OCI-M2 (cell line): ENCODE results near the gene MTTP.
"Not testable (repeated sequence)": the region's sequence is repeated elsewhere in the genome, so short reads cannot be mapped to it uniquely, and the experiment has no call there.

Source experiments
- DNase-seq: peaks from one replicate; lab custom pipeline; 2025; ENCODE audit not compliant: unreplicated experiment; lab: John Stamatoyannopoulos, UW

Gene MTTP

GRCh38 chr4:99574530-99575324 lies at the start of gene MTTP:
Gene MTTP, plus strand, starts transcription at chr4:99574824. Its CDS starts 86 bp downstream, at chr4:99574910.
- DNase-seq: no peak

- no peak for DNase-seq
Measured at GRCh38 chr4:99529228-99529627, 45.4 kb upstream of the MTTP start.

- no peak for DNase-seq
Measured at GRCh38 chr4:99529956-99530355, 44.7 kb upstream of the MTTP start.

GRCh38 chr4:99534699-99535098 lies 39.9 kb upstream of the MTTP start:
- not testable (repeated sequence) for DNase-seq

GRCh38 chr4:99536271-99536670 lies 38.4 kb upstream of the MTTP start:
- no peak for DNase-seq

GRCh38 chr4:99536848-99537247 lies 37.8 kb upstream of the MTTP start:
- no peak for DNase-seq

GRCh38 chr4:99537674-99538073 lies 37.0 kb upstream of the MTTP start:
- no peak for DNase-seq

- no peak for DNase-seq
Measured at GRCh38 chr4:99540277-99540939, 34.2 kb upstream of the MTTP start.

GRCh38 chr4:99552872-99553271 lies 21.8 kb upstream of the MTTP start:
- no peak for DNase-seq

GRCh38 chr4:99563310-99564186 lies 11.1 kb upstream of the MTTP start, which contains the start of gene TRMT10A:
Gene TRMT10A, minus strand, starts transcription at chr4:99564039. Its CDS starts 4,701 bp downstream, at chr4:99559338.
- peak; percentile 83 for DNase-seq

GRCh38 chr4:99564921-99565320 lies 9.7 kb upstream of the MTTP start:
- no peak for DNase-seq

- DNase-seq: no peak
Measured at GRCh38 chr4:99571883-99572282, 2.7 kb upstream of the MTTP start.

- no peak for DNase-seq
Measured at GRCh38 chr4:99572527-99573240, 1.9 kb upstream of the MTTP start.

- DNase-seq: no peak
Measured at GRCh38 chr4:99573735-99574368, 772 bp upstream of the MTTP start.

GRCh38 chr4:99578714-99579113 lies 4.1 kb downstream of the MTTP start:
- no peak for DNase-seq

GRCh38 chr4:99585516-99585915 lies 10.9 kb downstream of the MTTP start:
- DNase-seq: no peak

- no peak for DNase-seq
Measured at GRCh38 chr4:99586322-99586721, 11.7 kb downstream of the MTTP start.

- DNase-seq: no peak
Measured at GRCh38 chr4:99586797-99587196, 12.2 kb downstream of the MTTP start.

GRCh38 chr4:99587309-99587708 lies 12.7 kb downstream of the MTTP start:
- DNase-seq: no peak

GRCh38 chr4:99587803-99588202 lies 13.2 kb downstream of the MTTP start:
- DNase-seq: no peak
